ENCODE measurements around the gene STK39. TPM values are rescaled to one million over a fixed set of nuclear protein-coding genes. Genes with fewer than 3 reads are reported as not detected.
A peak's percentile ranks its signal among the peaks of the same experiment; 100 is the strongest.

The STK39 gene
- total RNA-seq, 1 donor from 2014 or later = 28.2 TPM

DNA sequence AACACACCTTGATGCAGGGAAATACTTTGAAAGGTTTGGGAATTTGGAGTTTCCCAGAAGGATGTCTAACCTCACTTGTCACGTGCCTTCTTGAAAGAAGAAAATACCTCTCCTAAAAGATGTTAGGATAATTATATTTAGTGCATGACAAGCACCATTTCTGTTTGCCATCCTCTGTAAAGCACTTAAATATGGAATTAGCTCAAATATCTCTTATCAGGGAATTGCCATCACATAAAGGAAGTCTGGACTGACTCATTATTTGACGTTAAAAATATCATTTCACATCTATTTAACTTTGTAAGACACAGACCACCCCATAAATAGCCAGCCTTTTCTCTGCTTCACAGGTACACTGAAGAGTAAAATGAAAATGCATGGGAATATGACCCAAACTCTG is 140.1 kb downstream of the STK39 start:
- Mint-ChIP-seq H3K27me3 (ENCODE audit: low read depth) (no peaks in the 10 kb centered on the region), H3K4me1 (peaks cover 5% of the 10 kb centered on the region), H3K4me3 (no peak overlapping the region), H3K36me3 (ENCODE audit: low read depth) (peaks cover 14% of the 10 kb centered on the region), H3K27ac (ENCODE audit: unreplicated experiment) (no peak overlapping the region), H3K9me3 (peaks cover 3% of the 10 kb centered on the region)
- TF ChIP-seq, protein P1, sequence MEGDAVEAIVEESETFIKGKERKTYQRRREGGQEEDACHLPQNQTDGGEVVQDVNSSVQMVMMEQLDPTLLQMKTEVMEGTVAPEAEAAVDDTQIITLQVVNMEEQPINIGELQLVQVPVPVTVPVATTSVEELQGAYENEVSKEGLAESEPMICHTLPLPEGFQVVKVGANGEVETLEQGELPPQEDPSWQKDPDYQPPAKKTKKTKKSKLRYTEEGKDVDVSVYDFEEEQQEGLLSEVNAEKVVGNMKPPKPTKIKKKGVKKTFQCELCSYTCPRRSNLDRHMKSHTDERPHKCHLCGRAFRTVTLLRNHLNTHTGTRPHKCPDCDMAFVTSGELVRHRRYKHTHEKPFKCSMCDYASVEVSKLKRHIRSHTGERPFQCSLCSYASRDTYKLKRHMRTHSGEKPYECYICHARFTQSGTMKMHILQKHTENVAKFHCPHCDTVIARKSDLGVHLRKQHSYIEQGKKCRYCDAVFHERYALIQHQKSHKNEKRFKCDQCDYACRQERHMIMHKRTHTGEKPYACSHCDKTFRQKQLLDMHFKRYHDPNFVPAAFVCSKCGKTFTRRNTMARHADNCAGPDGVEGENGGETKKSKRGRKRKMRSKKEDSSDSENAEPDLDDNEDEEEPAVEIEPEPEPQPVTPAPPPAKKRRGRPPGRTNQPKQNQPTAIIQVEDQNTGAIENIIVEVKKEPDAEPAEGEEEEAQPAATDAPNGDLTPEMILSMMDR (conservative IDR thresholded peaks at IDR 0.05) = no peak
- no peak for DNase-seq (ENCODE audit: low read depth, low spot score)

DNA sequence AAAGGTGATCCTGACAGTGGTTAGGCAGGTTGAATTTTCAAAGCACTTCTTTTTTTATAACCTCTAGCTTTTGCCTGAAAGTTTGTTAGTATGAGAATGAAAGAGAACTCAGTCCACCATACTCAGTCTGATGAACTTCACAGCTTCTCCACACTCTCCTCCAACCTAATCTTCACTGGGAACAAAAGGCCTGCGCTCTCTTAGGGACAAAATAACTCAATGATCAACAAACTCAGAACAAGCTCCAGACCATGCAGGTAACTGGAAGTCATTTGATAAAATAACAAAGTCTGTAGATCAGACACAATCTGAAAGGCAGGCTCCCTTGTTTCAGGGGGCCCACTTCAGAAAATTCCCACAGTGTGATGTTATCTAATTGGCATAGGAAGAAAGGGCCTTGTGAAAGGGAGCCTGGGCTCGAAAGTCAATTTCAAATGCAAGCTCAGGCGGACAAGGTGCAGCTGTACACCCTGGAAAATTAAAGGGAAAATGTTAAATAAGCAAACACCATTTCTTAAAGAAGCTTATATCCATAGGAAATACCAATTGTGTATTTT is 142.2 kb downstream of the STK39 start:
- Mint-ChIP-seq H3K9me3 (peaks cover 6% of the 10 kb centered on the region), H3K27ac (ENCODE audit: unreplicated experiment) (peak overlapping the region; percentile 88), H3K4me3 (no peak overlapping the region), H3K27me3 (ENCODE audit: low read depth) (no peaks in the 10 kb centered on the region), H3K4me1 (peaks cover 5% of the 10 kb centered on the region), H3K36me3 (ENCODE audit: low read depth) (peaks cover 25% of the 10 kb centered on the region)
- TF ChIP-seq, protein P1 (conservative IDR thresholded peaks at IDR 0.05) = no peak
- DNase-seq (ENCODE audit: low read depth, low spot score) = no peak

- DNase-seq (ENCODE audit: low read depth, low spot score) = no peak
- H3K27me3 Mint-ChIP-seq (ENCODE audit: low read depth) = no peaks in the 10 kb centered on the region
- peaks cover 16% of the 10 kb centered on the region for H3K36me3 Mint-ChIP-seq (ENCODE audit: low read depth)
- no peaks in the 10 kb centered on the region for H3K4me1 Mint-ChIP-seq
- no peak overlapping the region for H3K4me3 Mint-ChIP-seq
- TF ChIP-seq, protein P1 (conservative IDR thresholded peaks at IDR 0.05) = no peak
- no peak overlapping the region for H3K27ac Mint-ChIP-seq (ENCODE audit: unreplicated experiment)
- H3K9me3 Mint-ChIP-seq = peaks cover 3% of the 10 kb centered on the region
Measured at GRCh38 chr2:168097431-168097830, 150.0 kb downstream of the STK39 start.

DNA sequence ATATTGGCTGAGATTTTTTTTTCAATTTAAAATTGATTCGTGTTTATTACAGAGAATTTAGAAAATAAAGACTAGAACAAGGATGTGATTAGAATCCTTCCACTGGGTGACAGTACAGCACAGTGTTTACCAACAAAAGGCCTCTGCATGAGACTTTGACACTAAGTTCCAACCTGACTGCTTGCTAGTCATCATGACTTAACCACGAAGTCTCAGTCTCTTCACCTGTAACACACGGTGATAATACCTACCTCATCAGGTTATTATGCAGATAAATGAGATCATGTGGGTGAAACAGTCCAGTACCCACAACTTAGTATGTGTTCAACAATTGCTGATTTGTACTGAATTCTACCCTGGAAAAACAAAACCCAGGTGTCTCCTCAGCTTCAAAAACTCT is 151.2 kb downstream of the STK39 start:
- no peaks in the 10 kb centered on the region for H3K9me3 Mint-ChIP-seq
- H3K27ac Mint-ChIP-seq (ENCODE audit: unreplicated experiment) = no peak overlapping the region
- no peak overlapping the region for H3K4me3 Mint-ChIP-seq
- peaks cover 8% of the 10 kb centered on the region for H3K36me3 Mint-ChIP-seq (ENCODE audit: low read depth)
- no peaks in the 10 kb centered on the region for H3K4me1 Mint-ChIP-seq
- TF ChIP-seq, protein P1 (conservative IDR thresholded peaks at IDR 0.05) = no peak
- H3K27me3 Mint-ChIP-seq (ENCODE audit: low read depth) = no peaks in the 10 kb centered on the region
- no peak for DNase-seq (ENCODE audit: low read depth, low spot score)

- TF ChIP-seq, protein P1 (conservative IDR thresholded peaks at IDR 0.05) = no peak
- no peaks in the 10 kb centered on the region for H3K4me1 Mint-ChIP-seq
- no peak for DNase-seq (ENCODE audit: low read depth, low spot score)
- no peak overlapping the region for H3K4me3 Mint-ChIP-seq
- H3K9me3 Mint-ChIP-seq = no peaks in the 10 kb centered on the region
- peaks cover 2% of the 10 kb centered on the region for H3K36me3 Mint-ChIP-seq (ENCODE audit: low read depth)
- H3K27ac Mint-ChIP-seq (ENCODE audit: unreplicated experiment) = no peak overlapping the region
- no peaks in the 10 kb centered on the region for H3K27me3 Mint-ChIP-seq (ENCODE audit: low read depth)
Measured at GRCh38 chr2:168091986-168092385, 155.4 kb downstream of the STK39 start.

All from neural crest cell (in vitro differentiated cells).